B cell (primary cell): ENCODE data around the gene SZT2.

Experiments used
- CTCF ChIP-seq: fragments of 200-600 bp; IDR thresholded peaks from one replicate; pipeline ENCODE4 v1.8.0; 2022; ENCODE audit warnings: antibody characterized with exemption, mild to moderate bottlenecking
- EZH2 ChIP-seq: IDR thresholded peaks from 2 replicates; pipeline ENCODE4 v1.6.1; 2012; ENCODE audit warnings: borderline replicate concordance, low read depth, mild to moderate bottlenecking, moderate library complexity, low read length; ENCODE audit not compliant: insufficient read depth, poor library complexity, severe bottlenecking

- TF ChIP-seq CTCF (no peak), EZH2 (no peak)
Measured at GRCh38 chr1:43440358-43440757, 50.7 kb downstream of the SZT2 start.
